Transverse colon (tissue), 3 donors: Measurements from ENCODE around the gene SYK.

Experiments
- CTCF ChIP-seq, 5 experiments: fragments of 200-600 bp in 3 of 5; fragments of 450-650 bp in 2 of 5; sonication (generic) in 3 of 5; IDR thresholded peaks; 1 replicate in 2 of 5; 2 replicates in 3 of 5; pipeline ENCODE4 v1.5.1; 2016 to 2017; ENCODE audit warnings: antibody characterized with exemption in 5 of 5, inconsistent platforms in 3 of 5, mild to moderate bottlenecking in 2 of 5, moderate library complexity in 1 of 5
- EP300 ChIP-seq: sonication (generic); formaldehyde crosslinking; IDR thresholded peaks from one replicate; pipeline ENCODE4 v1.6.1; 2017; ENCODE audit warnings: antibody characterized with exemption, low read depth
- POLR2A ChIP-seq: fragments of 450-650 bp; IDR thresholded peaks from one replicate; pipeline ENCODE4 v1.6.1; 2016; ENCODE audit warnings: antibody characterized with exemption, mild to moderate bottlenecking, moderate library complexity

GRCh38 chr9:90783552-90783951 lies 18.1 kb upstream of the SYK start:
- no peak for TF ChIP-seq CTCF (IDR thresholded peaks at IDR 0.05)
- no peak for TF ChIP-seq EP300
- TF ChIP-seq POLR2A = no peak
